ENCODE measurements around the gene HOXC6. TPM values are rescaled to one million over a fixed set of nuclear protein-coding genes. Genes with fewer than 3 reads are reported as not detected.

Gene HOXC6
- total and polyA plus RNA-seq, 9 of the 15 experiments (the other 6 are each of a cell fraction or from before 2014, with no cell fraction given) = 0.06 to 4.0 (median 1.4) TPM

DNA sequence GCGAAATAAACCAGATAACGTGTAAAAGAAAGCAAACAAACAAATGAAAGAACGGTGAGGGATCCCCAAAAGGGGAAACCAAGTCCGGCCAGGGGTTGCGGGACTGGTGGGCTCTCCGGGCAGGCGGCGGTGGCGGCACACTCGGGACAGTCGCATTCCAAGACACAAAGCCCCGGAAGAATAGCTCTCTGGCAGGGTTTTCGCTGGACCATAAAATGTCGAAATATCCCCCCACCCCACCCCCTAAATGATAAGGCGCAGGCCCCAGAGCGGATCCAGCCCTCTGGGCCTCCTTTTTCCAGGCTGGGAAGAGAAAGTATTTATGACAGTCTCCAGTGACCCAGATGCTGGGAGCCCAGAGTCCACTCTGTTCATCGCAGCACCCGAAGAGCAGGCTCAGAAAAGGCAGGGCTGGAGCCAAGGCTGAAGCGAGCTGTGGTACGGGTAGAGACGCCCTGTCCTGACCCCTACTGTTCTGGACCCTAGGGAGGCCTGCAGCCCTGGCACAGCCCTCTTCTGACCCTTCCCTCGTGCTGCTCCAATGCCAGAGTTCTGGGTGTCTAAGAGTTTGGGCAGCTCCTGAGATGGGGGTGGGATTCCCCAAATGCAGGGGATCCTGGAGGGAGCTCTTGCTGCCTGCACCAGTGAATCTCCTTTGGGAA lies 21.6 kb upstream of the HOXC6 start:
- Histone ChIP-seq H3K27ac (ENCODE audit: extremely low read depth, low read depth, low read length) (no peak overlapping the region), H4K20me1 (replicated peaks; ENCODE audit: control insufficient read depth, insufficient read depth, low read length) (no peaks in the 10 kb centered on the region; the same call in 1 of the 2 replicates), H3K9me1 (ENCODE audit: control insufficient read depth, insufficient read depth, low read length) (no peaks in the 10 kb centered on the region), H3K9me3 (replicated peaks; ENCODE audit: control insufficient read depth, insufficient read depth, low read depth, low read length) (no peaks in the 10 kb centered on the region), H2AFZ (ENCODE audit: low read depth, low read length) (peak overlapping the region; percentile 15; the same call in 1 of the 2 replicates), H3K4me3 (no peak overlapping the region), H3K36me3 (ENCODE audit: control insufficient read depth, insufficient read depth, low read length) (no peaks in the 10 kb centered on the region), H3K4me1 (replicated peaks in 1 of 2; ENCODE audit: control insufficient read depth in 2 of 2, insufficient read depth in 2 of 2, low read length in 2 of 2) (peaks cover 22 to 41% of the 10 kb centered on the region in 2 experiments), H3K9ac (ENCODE audit: insufficient read depth in 1 of 2, low read depth in 2 of 2, low read length in 2 of 2) (peak overlapping the region; percentile 17 to 79; a peak in 3 of 4 replicates), H3K4me2 (ENCODE audit: insufficient read depth, low read length) (peak overlapping the region; percentile 54; the same call in 1 of the 2 replicates), H3K79me2 (ENCODE audit: control insufficient read depth, insufficient read depth, low read length) (no peaks in the 10 kb centered on the region; the same call in 2 of the 3 replicates), H3K27me3 (ENCODE audit: control insufficient read depth in 2 of 2, insufficient read depth in 2 of 2, low read length in 2 of 2) (no peaks in the 10 kb centered on the region)
- POLR2A ChIA-PET = interaction anchor here (0.6 to 1.7 kb wide), 7 partner anchors 10 to 274 kb away, joined by 3 to 10 read pairs (median 3); partner anchors contain the start of genes HNRNPA1 and SMUG1
- CTCF ChIA-PET (ENCODE audit: low intra/inter-chr PET ratio) = interaction anchor here (0.7 to 3.0 kb wide), 11 partner anchors 13 to 210 kb away, joined by 3 to 42 read pairs (median 8); partner anchors contain the start of genes HOXC10 and HOXC5
- no TSS peak for BruUV-seq (replicated peaks)
- ATAC-seq (no peak), FAIRE-seq (no peak), DNase-seq (ENCODE audit: extremely low read depth in 1 of 4, low spot score in 3 of 4) (no peak)
- in situ Hi-C loops (cut with MboI) (no loop called here), intact Hi-C loops (cut with micrococcal nuclease) (loop anchor here (1.0 to 2.0 kb wide), 3 partner anchors 26 to 185 kb away; partner anchors contain the start of gene HOXC5)
- WGBS (ENCODE audit: insufficient coverage, low coverage, missing lambda C conversion rate) = 80% methylated on average over 18 of the region's 22 CpGs
- TF ChIP-seq SMAD4 (CRISPR knock-in tag; conservative IDR thresholded peaks at IDR 0.05) (no peak), DIDO1 (tag; IDR thresholded peaks at IDR 0.05; ENCODE audit: low read depth) (no peak), HDAC3 (IDR thresholded peaks at IDR 0.05; ENCODE audit: borderline replicate concordance, partially characterized antibody) (no peak), ZC3H11A (IDR thresholded peaks at IDR 0.05; ENCODE audit: low read depth, low read length) (no peak), RBM25 (IDR thresholded peaks at IDR 0.05; ENCODE audit: low read depth, low read length, severe bottlenecking) (no peak), ETV1 (tag; conservative IDR thresholded peaks at IDR 0.05; ENCODE audit: low read depth) (no peak), DACH1 (IDR thresholded peaks at IDR 0.05; ENCODE audit: partially characterized antibody) (no peak), NCOA2 (IDR thresholded peaks at IDR 0.05; ENCODE audit: partially characterized antibody in 2 of 2) (no peak), ZNF3 (CRISPR knock-in tag; IDR thresholded peaks at IDR 0.05) (no peak), RAD21 (CRISPR knock-in tag; conservative IDR thresholded peaks at IDR 0.05 in 1 of 2, IDR thresholded peaks at IDR 0.05 in 1 of 2) (no peak), ZNF785 (CRISPR knock-in tag; IDR thresholded peaks at IDR 0.05) (no peak), BRCA1 (IDR thresholded peaks at IDR 0.05) (no peak), BRCA1 (CRISPR knock-in tag; IDR thresholded peaks at IDR 0.05) (no peak), ZNF780A (CRISPR knock-in tag; IDR thresholded peaks at IDR 0.05) (no peak), KDM4B (IDR thresholded peaks at IDR 0.05; ENCODE audit: borderline replicate concordance in 2 of 2, low read depth in 1 of 2) (no peak), IRF2 (CRISPR knock-in tag; IDR thresholded peaks at IDR 0.05) (no peak), HIVEP1 (CRISPR knock-in tag; IDR thresholded peaks at IDR 0.05) (no peak), ZSCAN32 (CRISPR knock-in tag; IDR thresholded peaks at IDR 0.05) (no peak), SLC30A9 (CRISPR knock-in tag; IDR thresholded peaks at IDR 0.05) (no peak)
